GM12878 (cell line): ENCODE data around the gene INTS7. TPM values are rescaled to one million over a fixed set of nuclear protein-coding genes. Genes with fewer than 3 reads are reported as not detected.

ENCODE experiments used
- ATAC-seq: fragments of 200-7000 bp; cut with Tn5 transposase; 3 replicates; pipeline ENCODE4 v1.9.1; 2020; ENCODE audit warnings: mild to moderate bottlenecking, moderate library complexity
- BruUV-seq: library from RNA; stranded (reverse); fragments of 400-500 nt; replicated peaks from 2 replicates; lab custom pipeline; 2021; lab: Mats Ljungman, UMichigan
- CTCF ChIA-PET: fragments of 300-600 bp; sonication (Branson Sonifier 250); formaldehyde crosslinking; extraction: SDS; loops from one replicate; lab custom pipeline; 2021; ENCODE audit warnings: inconsistent platforms; lab: Yijun Ruan, JAX
- POLR2A ChIA-PET: fragments of 350-600 bp; formaldehyde crosslinking; extraction: SDS; loops from one replicate; lab custom pipeline; 2021; ENCODE audit warnings: inconsistent platforms; lab: Charles Lee
- RAD21 ChIA-PET: fragments of 300-600 bp; sonication (Branson Sonifier 250); formaldehyde crosslinking; loops from one replicate; lab custom pipeline; 2023; ENCODE audit warnings: antibody characterized with exemption; ENCODE audit not compliant: unreplicated experiment; lab: Charles Lee
- SMC1A ChIA-PET: fragments of 300-600 bp; sonication (Branson Sonifier 250); formaldehyde crosslinking; loops from one replicate; lab custom pipeline; 2023; ENCODE audit not compliant: unreplicated experiment, uncharacterized antibody; lab: Charles Lee
- DNase-seq: peaks from one replicate; pipeline ENCODE4 v3.0.0-alpha.2; 2011; ENCODE audit warnings: low read depth, low spot score
- FAIRE-seq: peaks from 3 replicates; lab custom pipeline; 2011; peaks lifted over from hg19 to GRCh38; lab: Jason Lieb, UNC
- H2AFZ ChIP-seq: 2 replicates; pipeline ENCODE4 v1.6.0; 2011; ENCODE audit warnings: low read depth, low read length, control low read depth; ENCODE audit not compliant: control insufficient read depth
- H3K27ac ChIP-seq: 2 replicates; pipeline ENCODE4 v1.5.1; 2011; ENCODE audit warnings: control low read depth; ENCODE audit not compliant: control insufficient read depth, insufficient read depth
- H3K27me3 ChIP-seq, 2 experiments: replicated peaks in 1 of 2; 2 replicates each; pipeline versions ENCODE4 v1.6.0 to v1.6.1; 2011; ENCODE audit warnings: low read length in 1 of 2; ENCODE audit not compliant: control insufficient read depth in 2 of 2, insufficient read depth in 2 of 2
- H3K36me3 ChIP-seq, 2 experiments: 2 replicates each; pipeline ENCODE4 v1.5.1; 2011; ENCODE audit warnings: low read length in 1 of 2; ENCODE audit not compliant: control insufficient read depth in 2 of 2, insufficient read depth in 2 of 2
- H3K4me1 ChIP-seq: 2 replicates; pipeline ENCODE4 v1.6.1; 2011; ENCODE audit warnings: mild to moderate bottlenecking, low read length, moderate library complexity, mixed read lengths; ENCODE audit not compliant: control insufficient read depth, insufficient read depth
- H3K4me2 ChIP-seq: 2 replicates; pipeline ENCODE4 v1.6.0; 2011; ENCODE audit warnings: control low read depth; ENCODE audit not compliant: control insufficient read depth, insufficient read depth
- H3K4me3 ChIP-seq: fragments of 200-600 bp; sonication (generic); 2 replicates; pipeline ENCODE4 v1.5.1; 2016
- H3K79me2 ChIP-seq: 2 replicates; pipeline ENCODE4 v1.6.0; 2011; ENCODE audit warnings: low read length; ENCODE audit not compliant: control insufficient read depth, insufficient read depth
- H3K9ac ChIP-seq: 2 replicates; pipeline ENCODE4 v1.8.0; 2011; ENCODE audit warnings: low read length, control low read depth, mixed read lengths; ENCODE audit not compliant: control insufficient read depth, insufficient read depth
- H3K9me3 ChIP-seq: replicated peaks from 3 replicates; pipeline ENCODE4 v1.5.1; 2011; ENCODE audit warnings: mild to moderate bottlenecking, low read length; ENCODE audit not compliant: control insufficient read depth, insufficient read depth
- H4K20me1 ChIP-seq: 2 replicates; pipeline ENCODE4 v1.6.0; 2011; ENCODE audit not compliant: control insufficient read depth, insufficient read depth
- ATF7 ChIP-seq: fragments of 450-650 bp; IDR thresholded peaks from 2 replicates; pipeline ENCODE4 v1.6.1; 2016; ENCODE audit warnings: low read depth, mild to moderate bottlenecking
- HDAC2 ChIP-seq: fragments of 200-600 bp; sonication (generic); IDR thresholded peaks from 2 replicates; pipeline ENCODE4 v1.6.1; 2017
- IRF4 ChIP-seq: IDR thresholded peaks from 2 replicates; pipeline ENCODE4 v1.6.1; 2011; ENCODE audit warnings: low read depth, low read length
- JUNB ChIP-seq: IDR thresholded peaks from 2 replicates; pipeline ENCODE4 v1.6.1; 2016; ENCODE audit warnings: antibody characterized with exemption, mild to moderate bottlenecking
- KAT2A ChIP-seq: conservative IDR thresholded peaks from 2 replicates; pipeline ENCODE4 v1.6.1; 2011; ENCODE audit warnings: low read depth, low read length; ENCODE audit not compliant: control insufficient read depth
- MEF2B ChIP-seq: fragments of 450-650 bp; IDR thresholded peaks from 2 replicates; pipeline ENCODE4 v1.6.1; 2018; ENCODE audit warnings: mild to moderate bottlenecking, moderate library complexity; ENCODE audit not compliant: partially characterized antibody, poor library complexity, severe bottlenecking
- NFXL1 ChIP-seq: fragments of 450-650 bp; IDR thresholded peaks from 2 replicates; pipeline ENCODE4 v1.6.1; 2017; ENCODE audit warnings: antibody characterized with exemption, mild to moderate bottlenecking, borderline replicate concordance
- PML ChIP-seq: IDR thresholded peaks from 2 replicates; pipeline ENCODE4 v1.6.1; 2012; ENCODE audit warnings: low read length, inconsistent platforms
- RAD51 ChIP-seq: fragments of 450-650 bp; IDR thresholded peaks from 2 replicates; pipeline ENCODE4 v1.6.1; 2016; ENCODE audit warnings: moderate library complexity, mild to moderate bottlenecking, inconsistent platforms
- SMAD5 ChIP-seq: IDR thresholded peaks from 2 replicates; pipeline ENCODE4 v1.6.1; 2016; ENCODE audit warnings: antibody characterized with exemption, low read depth
- SMC3 ChIP-seq: IDR thresholded peaks from 2 replicates; pipeline ENCODE4 v1.6.1; 2011; ENCODE audit warnings: low read length, improper control_type of control experiment, borderline replicate concordance
- SPI1 ChIP-seq: IDR thresholded peaks from 2 replicates; pipeline ENCODE4 v1.6.1; 2011; ENCODE audit warnings: low read depth, mild to moderate bottlenecking, low read length, moderate library complexity, borderline replicate concordance; ENCODE audit not compliant: insufficient read depth
- ZNF622 ChIP-seq: fragments of 450-650 bp; IDR thresholded peaks from 2 replicates; pipeline ENCODE4 v1.6.1; 2017; ENCODE audit warnings: mild to moderate bottlenecking, inconsistent platforms
- WGBS: methylation state at CpG from one replicate; pipeline ENCODE4 v1.1.6; 2016; ENCODE audit warnings: low lambda C conversion rate; ENCODE audit not compliant: insufficient replicate concordance, insufficient coverage; ENCODE audit errors: missing lambda C conversion rate; 5-methylcytosine and 5-hydroxymethylcytosine counted together
- in situ Hi-C: fragments of 300-500 bp; cut with MboI; formaldehyde crosslinking; loops from 9 replicates; pipeline ENCODE4 v1.14.3; 2018; ENCODE audit warnings: mixed read lengths
- intact Hi-C: fragments of 100-400 bp; cut with micrococcal nuclease; formaldehyde crosslinking; loops from one replicate; pipeline ENCODE4 v1.14.2; 2022; ENCODE audit not compliant: unreplicated experiment
- polyA plus RNA-seq, 11 experiments: library from polyadenylated mRNA; depleted of rRNA in 4 of 11; unstranded in 6 of 11; stranded (reverse) in 5 of 11; fragments of >200 nt; fragmentation: Nextera tagmentation in 4 of 11; fragmentation: Illumina TruSeq in 1 of 11; extraction: Ambion mirVana in 4 of 11; extraction: Trizol in 1 of 11; gene quantifications; 1 replicate in 1 of 11; 2 replicates in 10 of 11; pipeline versions ENCODE4 v1.2.1 to v1.2.3, GENCODE V29; 2011 to 2016; ENCODE audit warnings: inconsistent platforms in 2 of 11, missing spikeins in 2 of 11, low read depth in 1 of 11
- total RNA-seq, 4 experiments: library from RNA; depleted of rRNA in 3 of 4; stranded (reverse); fragments of >200 nt in 3 of 4; fragmentation: Illumina TruSeq in 1 of 4; extraction: Trizol in 1 of 4; gene quantifications; 2 replicates each; pipeline versions ENCODE4 v1.2.1 to v1.2.3, GENCODE V29; 2013 to 2021
- TF ChIP-seq, protein P1 (sequence below): IDR thresholded peaks from 2 replicates; pipeline ENCODE4 v1.6.1; 2011; ENCODE audit warnings: mild to moderate bottlenecking, low read depth, low read length, moderate library complexity; ENCODE audit not compliant: insufficient replicate concordance
- TF ChIP-seq, protein P2 (sequence below): fragments of 450-650 bp; IDR thresholded peaks from 2 replicates; pipeline ENCODE4 v1.6.1; 2016; ENCODE audit warnings: mild to moderate bottlenecking
- TF ChIP-seq, protein P3 (sequence below): IDR thresholded peaks from 2 replicates; pipeline ENCODE4 v1.6.1; 2012; ENCODE audit warnings: low read depth, low read length, improper control_type of control experiment

The INTS7 gene
- total and polyA plus RNA-seq, 10 of the 15 experiments (the other 5 are each of a cell fraction or from before 2014, with no cell fraction given), result 17.1 to 49.1 (median 26.8) TPM

GRCh38 chr1:211959680-211960079, 75.7 kb downstream of the INTS7 start:
- over 99% methylated on average over 11 of the region's 11 CpGs for WGBS
- H3K9ac ChIP-seq, result no peak overlapping the region
- H3K27ac ChIP-seq, result no peak overlapping the region
- H3K79me2 ChIP-seq, result no peaks in the 10 kb centered on the region
- ChIA-PET SMC1A (no interaction called here), RAD21 (no interaction called here), CTCF (no interaction called here), POLR2A (interaction anchor here (0.6 kb wide), 1 partner anchor 184 kb away, joined by 3 read pairs; no protein-coding TSS in a partner anchor)
- H3K4me2 ChIP-seq, result no peak overlapping the region
- no TSS peak for BruUV-seq
- no peaks in the 10 kb centered on the region for H3K9me3 ChIP-seq
- DNase-seq (no peak), FAIRE-seq (no peak), ATAC-seq (no peak)
- H4K20me1 ChIP-seq, result no peaks in the 10 kb centered on the region
- peaks cover 13 to 21% of the 10 kb centered on the region in 2 experiments for H3K36me3 ChIP-seq
- intact Hi-C loops (no loop called here), in situ Hi-C loops (no loop called here)
- TF ChIP-seq, protein P1, sequence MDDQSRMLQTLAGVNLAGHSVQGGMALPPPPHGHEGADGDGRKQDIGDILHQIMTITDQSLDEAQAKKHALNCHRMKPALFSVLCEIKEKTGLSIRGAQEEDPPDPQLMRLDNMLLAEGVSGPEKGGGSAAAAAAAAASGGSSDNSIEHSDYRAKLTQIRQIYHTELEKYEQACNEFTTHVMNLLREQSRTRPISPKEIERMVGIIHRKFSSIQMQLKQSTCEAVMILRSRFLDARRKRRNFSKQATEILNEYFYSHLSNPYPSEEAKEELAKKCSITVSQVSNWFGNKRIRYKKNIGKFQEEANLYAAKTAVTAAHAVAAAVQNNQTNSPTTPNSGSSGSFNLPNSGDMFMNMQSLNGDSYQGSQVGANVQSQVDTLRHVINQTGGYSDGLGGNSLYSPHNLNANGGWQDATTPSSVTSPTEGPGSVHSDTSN, result no peak
- no peak for TF ChIP-seq SMAD5
- no peak for TF ChIP-seq JUNB
- TF ChIP-seq, protein P2, sequence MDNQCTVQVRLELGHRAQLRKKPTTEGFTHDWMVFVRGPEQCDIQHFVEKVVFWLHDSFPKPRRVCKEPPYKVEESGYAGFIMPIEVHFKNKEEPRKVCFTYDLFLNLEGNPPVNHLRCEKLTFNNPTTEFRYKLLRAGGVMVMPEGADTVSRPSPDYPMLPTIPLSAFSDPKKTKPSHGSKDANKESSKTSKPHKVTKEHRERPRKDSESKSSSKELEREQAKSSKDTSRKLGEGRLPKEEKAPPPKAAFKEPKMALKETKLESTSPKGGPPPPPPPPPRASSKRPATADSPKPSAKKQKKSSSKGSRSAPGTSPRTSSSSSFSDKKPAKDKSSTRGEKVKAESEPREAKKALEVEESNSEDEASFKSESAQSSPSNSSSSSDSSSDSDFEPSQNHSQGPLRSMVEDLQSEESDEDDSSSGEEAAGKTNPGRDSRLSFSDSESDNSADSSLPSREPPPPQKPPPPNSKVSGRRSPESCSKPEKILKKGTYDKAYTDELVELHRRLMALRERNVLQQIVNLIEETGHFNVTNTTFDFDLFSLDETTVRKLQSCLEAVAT, result no peak
- no peak for TF ChIP-seq PML
- no peak for TF ChIP-seq NFXL1
- no peak for TF ChIP-seq ATF7
- TF ChIP-seq RAD51, result no peak
- no peak for TF ChIP-seq MEF2B
- no peak for TF ChIP-seq HDAC2
- no peak for TF ChIP-seq KAT2A
- no peak for TF ChIP-seq IRF4
- TF ChIP-seq SMC3, result no peak
- TF ChIP-seq ZNF622, result no peak
- no peak for TF ChIP-seq SPI1
- TF ChIP-seq, protein P3, sequence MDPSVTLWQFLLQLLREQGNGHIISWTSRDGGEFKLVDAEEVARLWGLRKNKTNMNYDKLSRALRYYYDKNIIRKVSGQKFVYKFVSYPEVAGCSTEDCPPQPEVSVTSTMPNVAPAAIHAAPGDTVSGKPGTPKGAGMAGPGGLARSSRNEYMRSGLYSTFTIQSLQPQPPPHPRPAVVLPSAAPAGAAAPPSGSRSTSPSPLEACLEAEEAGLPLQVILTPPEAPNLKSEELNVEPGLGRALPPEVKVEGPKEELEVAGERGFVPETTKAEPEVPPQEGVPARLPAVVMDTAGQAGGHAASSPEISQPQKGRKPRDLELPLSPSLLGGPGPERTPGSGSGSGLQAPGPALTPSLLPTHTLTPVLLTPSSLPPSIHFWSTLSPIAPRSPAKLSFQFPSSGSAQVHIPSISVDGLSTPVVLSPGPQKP, result no peak
- no peak overlapping the region for H2AFZ ChIP-seq
- H3K27me3 ChIP-seq, result no peaks in the 10 kb centered on the region
- H3K4me3 ChIP-seq, result no peak overlapping the region
- H3K4me1 ChIP-seq, result no peaks in the 10 kb centered on the region
